HG03064 (cell line): ENCODE results near the gene SPATA32.

Source experiments
- ATAC-seq: cut with Tn5 transposase; IDR thresholded peaks from one replicate; pipeline ENCODE4 v1.9.1; 2021; ENCODE audit warnings: low read depth; ENCODE audit not compliant: unreplicated experiment

The SPATA32 gene

DNA sequence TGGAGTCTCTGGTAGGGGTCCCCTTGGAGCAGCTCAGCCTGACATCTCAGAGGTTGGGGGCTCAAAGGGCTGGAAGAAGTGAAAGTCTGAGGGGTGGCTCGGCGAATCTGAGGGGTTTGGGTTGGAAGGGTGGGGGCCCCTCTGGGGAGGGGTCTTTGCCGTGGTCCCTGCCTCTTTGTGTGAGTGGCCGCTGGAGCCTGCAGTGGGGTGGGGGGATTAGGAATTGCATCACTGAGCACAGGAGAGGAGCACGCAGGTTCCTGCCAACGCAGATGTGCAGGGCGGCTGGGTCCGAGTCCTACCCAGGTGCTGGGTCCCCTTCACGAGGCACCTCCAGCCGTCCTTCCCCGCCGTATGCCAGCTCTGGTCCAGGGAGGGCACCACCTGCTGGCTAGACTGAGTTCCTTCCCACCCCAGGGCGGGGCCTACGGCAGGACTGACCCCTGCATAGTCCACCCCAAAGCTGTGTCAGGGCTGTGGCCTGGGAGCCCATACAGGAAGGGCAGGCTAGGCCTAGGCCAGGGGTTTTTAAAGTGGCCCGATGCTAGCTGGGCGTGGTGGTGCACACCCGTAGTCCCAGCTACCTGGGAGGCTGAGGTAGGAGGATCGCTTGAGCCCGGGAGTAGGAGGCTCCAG lies 30.3 kb downstream of the SPATA32 start:
- no peak for ATAC-seq

DNA sequence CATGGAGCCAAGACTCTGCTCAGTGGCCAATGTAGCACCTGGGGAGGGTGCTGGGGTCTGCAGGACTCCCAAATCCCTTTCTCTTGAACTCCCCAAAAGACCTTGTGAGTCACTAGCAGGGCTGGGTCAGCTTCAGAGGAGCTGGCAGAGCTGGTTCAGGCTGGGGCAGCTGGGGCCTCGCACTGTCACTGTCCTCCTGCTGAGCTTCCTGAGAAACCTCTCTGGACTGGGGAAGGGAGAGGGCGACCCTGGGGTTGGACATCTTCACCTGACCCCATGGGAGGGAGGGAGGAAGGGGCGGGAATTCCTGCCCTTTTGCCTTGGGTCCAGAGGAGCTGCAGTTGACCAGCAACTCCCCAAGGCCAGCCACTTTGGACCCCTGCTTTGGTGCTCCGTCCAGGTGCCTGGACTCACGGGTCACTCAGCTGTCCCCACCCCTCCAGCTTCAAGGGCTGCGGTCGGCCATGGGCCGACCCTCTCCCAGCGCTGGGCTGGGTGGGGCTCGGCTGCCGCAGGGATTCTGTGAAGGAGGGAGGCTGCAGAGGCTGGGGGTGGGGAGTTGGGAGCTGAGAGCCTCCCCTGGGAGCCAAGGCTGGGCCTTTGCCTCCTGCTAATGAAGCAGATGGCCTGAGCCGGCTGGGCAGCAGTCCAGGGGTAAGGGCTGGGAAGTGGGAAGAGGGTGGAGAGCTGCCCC lies 31.0 kb downstream of the SPATA32 start:
- ATAC-seq: no peak

DNA sequence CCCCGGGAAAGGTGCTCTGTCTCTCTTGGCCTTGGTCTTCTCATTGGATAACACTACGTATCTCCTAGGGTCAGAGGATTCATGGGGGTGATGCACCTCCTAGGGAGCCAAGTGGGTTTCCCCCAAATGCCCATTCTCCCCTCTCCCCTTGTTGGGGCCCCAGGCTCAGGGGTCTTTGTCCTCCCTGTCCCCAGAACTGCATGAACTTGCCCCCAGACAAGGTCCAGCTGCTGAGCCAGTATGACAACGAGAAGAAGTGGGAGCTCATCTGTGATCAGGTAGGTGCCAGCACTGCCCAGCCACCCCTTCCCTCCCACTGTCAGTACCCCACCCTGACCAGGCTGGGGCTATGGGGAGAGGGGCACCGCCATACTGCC lies 31.5 kb downstream of the SPATA32 start:
- ATAC-seq: no peak

DNA sequence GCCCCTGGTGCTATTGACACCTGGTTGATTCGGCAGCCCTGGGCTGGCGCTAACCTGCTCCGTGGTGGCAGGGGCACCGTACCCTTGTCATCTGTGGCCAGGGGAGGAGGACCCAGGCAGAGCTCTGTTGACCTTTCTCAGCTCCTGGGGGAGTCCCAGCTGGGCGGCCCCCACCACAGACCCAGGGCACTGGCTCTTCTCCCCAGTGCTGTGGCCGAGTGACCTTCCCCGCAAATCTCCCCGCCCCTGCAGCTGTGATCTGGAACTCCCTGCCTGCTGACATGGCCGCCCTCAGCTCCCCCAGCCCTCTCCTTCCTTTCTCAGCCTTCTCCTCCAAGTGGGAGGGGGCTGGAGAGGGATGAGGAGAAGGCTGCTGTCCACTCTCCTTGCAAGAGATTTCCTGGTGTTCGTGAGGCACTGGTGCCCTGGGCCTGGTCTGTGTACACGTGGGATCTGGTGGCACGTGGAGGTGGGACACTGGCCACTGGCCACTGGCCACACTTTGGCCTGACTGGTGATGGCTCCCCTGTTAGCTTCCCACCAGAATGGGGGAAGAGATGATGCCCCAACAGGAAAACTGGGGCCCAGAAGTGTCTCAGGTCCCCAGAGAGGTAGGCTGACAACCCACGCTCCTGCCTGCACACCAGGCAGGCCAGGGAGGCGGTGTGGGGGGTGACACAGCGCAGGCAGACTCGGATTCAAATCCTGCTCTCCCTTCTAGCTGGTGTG lies 32.0 kb downstream of the SPATA32 start:
- ATAC-seq: no peak

DNA sequence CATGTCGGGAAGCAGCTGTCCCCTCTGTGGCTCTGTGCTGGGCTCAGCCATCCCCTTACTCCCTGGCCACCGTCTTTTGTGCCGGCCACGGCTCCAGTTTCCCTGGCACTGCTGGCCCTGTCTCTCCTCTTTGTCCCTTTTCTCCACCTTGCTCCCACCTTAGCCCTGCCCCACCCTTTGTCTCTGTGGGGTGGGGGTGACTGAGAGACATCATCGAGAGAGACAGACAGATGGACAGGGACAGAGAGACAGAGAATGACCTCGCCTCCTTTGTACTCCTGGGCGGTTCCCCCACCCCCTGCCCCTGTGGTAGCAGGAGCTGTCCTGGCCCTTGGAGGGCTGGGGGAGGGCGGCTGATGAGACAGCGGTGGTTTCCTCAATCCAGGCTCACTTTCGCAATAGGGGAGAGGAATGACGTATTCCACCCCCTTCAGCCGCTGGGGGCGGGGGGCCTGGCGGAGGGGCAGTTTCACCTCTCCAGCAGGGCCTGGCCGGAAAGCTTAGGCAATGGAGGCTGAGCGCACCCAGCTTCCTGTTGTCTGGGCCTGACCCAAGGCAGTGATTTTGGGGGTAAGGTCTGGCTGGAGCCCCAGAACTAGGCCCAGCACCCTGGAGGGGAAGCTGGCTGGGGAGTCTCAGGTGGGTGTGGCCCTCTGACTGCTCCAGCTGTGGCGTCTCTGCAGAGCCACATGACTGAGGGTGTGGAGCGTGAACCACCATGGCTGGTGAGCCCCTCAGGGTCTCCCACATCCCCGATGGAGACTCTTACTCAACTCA lies 32.9 kb downstream of the SPATA32 start:
- ATAC-seq: no peak

DNA sequence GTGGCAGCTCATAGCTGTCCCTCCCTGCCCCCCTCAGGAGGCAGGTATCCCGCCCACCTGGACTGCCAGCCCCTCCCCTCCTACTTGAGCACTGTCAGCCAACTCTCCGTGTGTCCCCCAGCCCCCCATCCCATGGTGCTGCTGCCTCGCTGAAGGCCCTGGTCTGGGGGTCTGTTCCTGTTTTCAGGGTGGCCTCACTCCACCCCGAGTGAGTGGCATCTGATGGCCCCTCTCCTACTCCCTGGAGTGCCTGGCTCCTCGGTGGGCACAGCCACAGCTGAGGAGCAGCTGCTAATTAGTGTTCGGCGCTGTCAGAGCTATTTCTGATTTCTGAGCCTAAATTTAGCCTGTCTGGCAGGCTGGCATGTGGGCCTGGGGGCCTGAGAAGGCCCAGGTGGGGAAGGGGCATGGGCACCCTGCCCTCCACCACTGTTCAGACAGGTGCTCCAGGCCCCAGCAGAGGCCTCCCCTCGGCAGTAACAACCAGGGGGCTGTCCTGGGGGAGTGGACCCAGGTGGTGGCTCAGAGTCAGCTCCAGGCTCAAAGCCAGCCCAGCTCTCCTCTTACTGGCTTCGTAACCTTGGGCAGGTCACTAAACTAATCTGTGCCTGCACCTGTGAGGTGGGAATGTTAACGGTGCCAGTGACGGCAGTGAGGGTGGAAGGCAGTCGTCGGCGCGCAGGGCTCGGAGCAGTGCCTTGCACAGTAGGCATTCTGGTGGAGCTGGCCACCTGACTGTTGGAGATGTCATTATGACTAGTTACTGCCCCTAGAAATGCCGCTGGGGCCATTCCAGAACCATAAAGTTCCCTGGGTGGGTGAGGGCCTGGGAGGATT lies 33.8 kb downstream of the SPATA32 start:
- no peak for ATAC-seq

DNA sequence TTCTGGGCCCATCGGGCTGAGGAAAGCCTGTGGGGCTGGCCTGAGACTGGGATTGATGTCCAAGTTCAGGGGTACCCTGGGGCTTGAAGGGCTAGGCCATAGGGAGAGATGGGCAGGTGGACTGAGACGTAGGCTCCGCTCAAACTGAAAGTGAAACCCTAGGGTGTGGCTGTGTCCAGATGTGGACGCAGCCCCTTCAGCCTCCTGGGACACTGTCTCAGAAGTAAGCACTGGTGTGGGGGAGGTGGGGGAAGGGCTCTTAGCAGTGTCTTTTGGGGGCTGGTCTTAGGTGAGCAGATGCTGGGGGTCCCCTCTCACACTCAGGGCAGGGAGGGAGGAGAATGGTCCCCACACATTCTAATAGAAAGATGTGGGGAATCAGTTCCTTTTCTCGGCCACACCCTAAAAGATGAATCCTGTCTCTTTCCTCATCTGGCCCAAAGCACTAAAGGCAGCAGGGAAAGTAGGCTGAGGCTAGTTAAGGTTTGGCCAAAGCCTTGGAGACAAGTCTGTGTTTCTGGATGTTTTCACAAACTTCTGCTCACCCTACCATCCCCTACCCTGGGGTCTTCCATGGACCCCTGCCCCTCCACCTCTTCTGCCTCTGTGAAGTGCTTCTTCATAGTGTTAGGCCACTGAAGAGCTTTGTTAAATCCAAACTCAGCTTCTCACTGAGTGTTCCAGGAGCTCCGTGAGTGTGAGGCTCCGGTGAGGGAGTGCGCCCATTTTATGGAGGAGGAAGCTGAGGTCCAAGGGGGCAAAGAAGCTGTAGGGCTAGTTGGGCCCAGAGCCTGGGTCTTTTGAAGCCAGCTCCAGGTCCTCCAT lies 34.6 kb downstream of the SPATA32 start:
- no peak for ATAC-seq

DNA sequence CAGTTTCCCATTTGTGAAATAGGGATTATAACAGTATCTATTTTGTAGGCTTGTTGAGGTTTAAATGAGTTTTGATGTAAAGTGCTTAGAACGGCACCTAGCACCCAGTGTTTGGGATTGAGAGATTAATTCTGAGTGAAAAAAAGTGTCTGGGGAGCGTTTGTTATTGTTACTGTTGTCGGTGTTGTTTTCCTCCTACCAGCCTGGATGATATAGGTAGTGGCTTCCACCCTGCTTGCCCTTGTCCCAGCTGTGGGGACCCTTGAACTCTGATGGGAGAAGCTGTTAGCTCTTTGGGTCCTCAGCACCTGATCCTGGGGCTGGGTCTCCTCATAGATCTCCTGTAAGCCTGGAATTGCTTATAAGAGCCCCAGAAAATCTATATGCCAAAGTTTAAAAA lies 35.3 kb downstream of the SPATA32 start:
- no peak for ATAC-seq

DNA sequence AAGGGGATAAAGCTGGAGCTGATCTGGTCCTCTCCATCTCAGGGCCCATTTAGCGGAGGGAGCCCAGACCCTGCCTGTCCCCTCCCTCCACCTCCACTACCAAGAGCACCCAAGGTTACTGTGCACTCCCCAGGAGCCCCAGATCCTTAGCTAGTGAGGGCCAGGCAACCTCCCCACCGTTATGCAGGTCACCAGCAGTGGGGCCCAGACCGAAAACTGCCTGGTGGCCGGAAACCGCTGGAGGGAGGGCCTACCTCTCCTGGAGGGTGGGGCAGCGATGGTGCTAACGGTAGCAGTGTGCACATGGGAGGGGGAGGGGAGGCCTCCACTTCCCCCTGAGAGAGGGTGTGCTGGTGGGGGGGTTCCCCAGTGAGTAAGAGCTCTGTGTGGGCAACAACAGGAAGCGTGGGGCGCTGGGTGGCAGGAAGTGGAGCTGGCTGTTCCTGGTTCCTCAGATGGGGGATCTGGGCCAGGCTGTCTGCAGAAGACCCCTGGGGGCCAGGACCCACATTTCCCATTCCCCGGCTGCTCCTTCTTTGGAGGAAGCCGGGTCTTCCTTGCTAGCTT lies 35.8 kb downstream of the SPATA32 start:
- ATAC-seq: peak; percentile 42

DNA sequence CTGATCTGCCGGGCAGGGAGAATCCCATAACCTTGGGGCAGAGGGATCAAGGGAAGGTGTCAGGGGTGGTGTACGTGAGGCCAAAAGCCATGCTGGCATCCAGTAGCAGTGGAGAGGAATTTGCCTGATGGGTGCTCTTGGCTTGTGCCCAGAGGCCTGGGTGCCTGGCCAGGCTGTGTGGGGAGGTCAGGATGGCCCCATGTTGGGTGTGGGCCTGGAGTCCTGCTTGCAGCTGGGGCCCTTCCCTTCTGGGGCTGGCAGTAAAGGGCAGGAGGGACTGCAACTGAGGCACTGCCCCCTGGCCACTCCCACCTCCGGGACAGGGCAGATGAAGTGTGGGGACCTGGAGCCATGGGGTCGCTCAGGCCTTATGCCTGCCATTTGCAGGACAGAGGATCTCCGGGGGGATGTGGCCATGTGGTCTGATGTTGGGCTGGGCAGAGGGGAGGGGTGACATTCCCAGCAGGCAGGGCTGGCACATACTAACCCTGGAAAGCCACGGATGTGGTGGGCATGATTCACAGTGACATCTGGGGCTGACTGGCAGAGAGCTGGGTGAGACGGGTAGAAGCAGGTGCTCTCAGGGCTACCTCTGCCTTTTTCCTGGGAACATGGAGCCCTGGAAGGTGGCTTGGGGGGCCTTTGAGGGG lies 36.7 kb downstream of the SPATA32 start:
- ATAC-seq: no peak

DNA sequence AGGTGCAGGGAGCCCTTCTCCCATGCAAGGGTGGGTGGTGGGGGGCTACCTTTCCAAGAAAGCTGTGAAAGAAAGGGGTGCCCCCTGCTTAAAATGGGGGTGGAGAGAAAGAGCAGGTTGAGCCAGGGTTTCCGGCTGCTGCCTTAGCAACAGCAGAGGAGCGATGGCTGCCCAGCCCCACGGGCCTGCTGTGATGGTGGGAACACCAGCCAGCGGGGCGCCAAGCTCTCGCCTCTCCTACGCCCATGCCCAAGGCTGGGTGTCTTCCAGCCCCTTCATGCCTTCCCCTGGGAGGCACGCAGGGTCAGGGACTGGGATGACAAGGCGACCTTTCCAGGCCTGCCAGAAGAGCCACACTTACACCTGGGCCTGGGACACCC lies 37.2 kb downstream of the SPATA32 start:
- ATAC-seq: no peak

DNA sequence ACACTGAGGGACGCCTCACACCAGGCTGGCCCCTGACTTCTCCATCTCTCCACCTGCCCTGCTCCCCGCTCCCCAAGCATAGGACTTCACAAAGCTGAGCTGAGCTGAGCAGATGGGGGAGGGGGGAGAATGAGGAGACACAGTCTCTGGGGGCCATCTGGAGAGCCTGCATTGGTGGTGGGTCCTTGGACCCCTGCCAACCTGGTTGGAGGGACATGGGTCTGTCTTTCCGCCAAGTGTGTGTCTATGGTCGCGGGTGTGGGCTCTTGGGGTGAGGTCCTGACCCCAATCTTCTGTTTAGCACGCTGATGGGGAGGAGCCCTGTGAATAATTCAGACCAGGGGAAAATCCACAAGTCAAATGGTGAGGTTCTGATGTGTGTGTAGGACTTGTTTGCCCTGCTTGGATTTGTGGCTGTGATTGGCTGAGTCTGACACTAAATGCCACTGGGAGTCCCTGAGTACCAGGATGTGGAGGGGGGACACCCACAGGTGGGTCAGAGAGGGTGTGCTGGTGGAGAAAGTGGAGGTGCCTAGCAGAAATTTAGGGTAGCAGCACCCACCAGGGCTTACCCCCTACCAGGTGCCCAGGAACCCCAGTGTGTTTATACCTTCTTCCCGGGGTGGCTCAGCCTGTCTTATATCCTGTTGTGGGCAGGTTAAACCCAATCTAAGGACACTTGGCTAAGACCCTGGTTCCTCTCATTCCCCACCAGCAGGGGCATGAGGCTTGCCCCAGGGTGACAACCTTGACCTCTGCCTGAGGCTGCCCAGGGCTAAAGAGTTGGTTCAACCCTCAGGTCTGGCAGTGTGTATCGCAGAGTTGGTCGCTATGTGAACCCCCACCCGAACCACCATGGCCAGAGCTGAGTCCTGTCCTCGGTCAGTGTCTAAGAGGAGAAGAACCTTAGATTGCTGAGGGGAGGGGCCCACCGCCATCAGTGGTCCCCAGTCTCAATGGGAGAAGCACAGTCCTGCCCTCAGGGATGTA lies 38.1 kb downstream of the SPATA32 start:
- no peak for ATAC-seq

DNA sequence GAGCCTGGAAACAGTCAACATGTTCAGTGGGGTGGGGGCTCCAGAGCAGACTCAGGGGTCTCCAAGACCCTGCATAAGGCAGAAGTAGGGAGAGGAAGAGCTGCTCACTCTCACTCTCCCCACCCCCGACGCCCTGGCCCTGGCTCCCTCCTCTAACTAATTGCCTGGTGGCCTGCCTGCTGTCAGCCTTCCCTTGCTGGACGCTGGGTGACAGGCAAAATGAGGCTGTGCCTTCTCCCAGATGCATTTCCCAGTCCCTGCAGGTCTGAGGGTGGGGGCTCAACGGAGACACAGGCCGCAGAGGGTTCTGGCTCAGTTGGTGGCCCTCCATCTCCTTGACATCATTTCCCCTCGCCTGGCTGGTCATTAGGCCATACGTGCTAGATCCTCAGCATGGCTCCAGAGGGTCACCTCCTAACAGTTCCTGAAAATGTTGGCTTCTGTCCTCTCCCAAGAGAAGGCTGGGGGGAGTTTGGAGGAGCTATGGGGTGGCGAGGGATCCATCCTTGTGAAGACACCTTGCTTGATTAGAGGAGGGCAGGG lies 38.8 kb downstream of the SPATA32 start:
- no peak for ATAC-seq

DNA sequence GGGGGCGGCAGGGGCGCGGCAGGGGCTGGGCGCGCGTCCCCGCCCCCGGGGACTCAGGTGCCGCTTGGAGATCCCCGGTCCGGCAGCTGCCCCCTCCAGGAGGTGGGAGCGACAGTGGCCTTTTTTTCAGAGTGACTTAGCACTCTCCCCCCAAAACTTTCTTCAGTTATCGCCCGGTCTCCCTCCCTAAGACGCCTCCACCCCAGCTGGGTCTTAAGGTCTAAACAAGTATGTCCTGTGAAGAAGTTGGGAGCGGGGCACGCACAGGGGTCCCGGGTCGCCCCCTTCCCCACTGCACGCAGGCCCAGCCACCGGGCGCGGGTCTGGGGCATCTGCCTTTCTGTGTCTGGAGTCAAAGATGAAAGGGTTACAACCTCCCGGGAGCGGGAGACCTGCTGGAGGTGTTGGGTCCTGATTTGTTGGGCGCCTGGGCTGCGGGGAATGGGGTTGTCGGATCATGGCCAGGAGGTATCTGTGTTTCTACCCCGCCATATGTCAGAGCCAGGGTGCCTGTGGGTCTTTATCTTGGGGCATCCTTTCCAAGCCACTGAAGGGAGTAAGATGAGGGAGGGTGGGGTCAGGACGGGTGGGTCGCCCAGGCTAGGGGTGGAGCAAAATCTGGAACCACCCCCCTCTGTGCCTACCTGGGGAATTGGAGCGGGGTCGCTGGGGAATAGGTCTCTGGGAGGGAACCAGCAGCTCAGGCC lies 39.5 kb downstream of the SPATA32 start:
- no peak for ATAC-seq

DNA sequence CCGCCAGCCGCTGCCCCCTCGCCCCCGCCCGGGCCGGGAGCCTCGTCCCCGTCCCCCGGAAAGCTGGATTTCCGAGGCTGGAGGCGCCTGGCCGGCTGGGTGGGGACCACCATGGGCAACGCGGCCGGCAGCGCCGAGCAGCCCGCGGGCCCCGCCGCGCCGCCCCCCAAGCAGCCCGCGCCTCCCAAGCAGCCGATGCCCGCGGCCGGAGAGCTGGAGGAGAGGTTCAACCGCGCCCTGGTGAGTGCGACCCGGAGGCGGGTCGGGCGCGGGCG lies 39.9 kb downstream of the SPATA32 start:
- no peak for ATAC-seq

DNA sequence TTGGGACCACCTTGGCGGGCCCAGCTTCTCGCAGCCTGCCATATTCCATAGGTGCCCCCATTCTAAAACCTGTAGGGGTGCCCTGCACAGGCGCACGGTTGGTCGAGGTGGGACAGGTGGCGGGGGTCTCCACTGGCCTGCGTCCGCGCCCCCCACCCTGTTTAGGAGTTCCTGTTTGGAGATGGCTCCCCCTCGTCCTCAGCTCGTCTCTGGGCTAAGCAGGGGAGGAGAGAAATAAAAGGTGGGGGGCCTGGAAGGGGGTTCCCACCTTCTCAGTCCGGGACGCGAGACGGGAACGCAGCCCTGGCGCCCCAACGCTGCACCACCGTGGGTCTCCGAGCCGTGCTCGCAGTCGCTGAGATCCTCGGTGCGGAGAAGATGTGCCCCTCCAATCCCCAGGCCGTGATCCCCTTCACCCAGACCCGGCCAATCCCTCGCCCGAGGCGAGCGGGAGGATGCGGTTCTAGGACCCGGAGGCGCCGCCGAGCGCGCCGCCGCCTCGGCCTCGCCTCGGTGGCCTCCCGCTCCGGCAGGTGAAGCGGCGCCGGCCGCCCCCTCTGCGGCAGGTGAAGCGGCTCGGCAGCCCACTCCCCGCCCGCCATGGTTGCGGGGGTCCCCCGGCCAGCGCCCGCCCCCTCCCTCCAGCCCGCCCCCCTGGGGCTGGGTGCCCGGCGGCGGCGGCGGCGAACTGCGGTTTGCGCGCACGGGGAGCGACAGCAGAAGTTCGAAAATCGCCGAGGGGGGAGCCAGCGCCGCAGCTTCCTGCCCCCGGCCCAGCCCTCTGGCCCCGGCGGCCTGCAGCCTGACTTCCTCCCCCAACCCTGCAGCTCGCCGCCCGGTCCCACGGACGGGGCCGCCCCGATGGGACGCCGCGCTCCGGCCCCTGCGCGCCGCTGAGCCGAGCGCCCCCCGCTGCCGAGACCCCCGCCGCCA lies 40.5 kb downstream of the SPATA32 start, which contains the start of gene FMNL1:
Gene FMNL1, plus strand, starts transcription at position 805 of the 933 bp plus-strand sequence. CDS start 240 bp downstream, outside the sequence.
- ATAC-seq: no peak
